Middle frontal gyrus (tissue), 1 donor: ENCODE results near the gene SHE.

Experiments used
- DNase-seq: peaks from one replicate; pipeline ENCODE4 v3.0.0-alpha.2; 2015; ENCODE audit warnings: low spot score; ENCODE audit errors: extremely low spot score

The SHE gene

GRCh38 chr1:154479764-154480421 lies 22.3 kb downstream of the SHE start:
- peak; percentile 84 for DNase-seq

GRCh38 chr1:154478639-154479038 lies 23.6 kb downstream of the SHE start:
- no peak for DNase-seq

GRCh38 chr1:154478013-154478412 lies 24.2 kb downstream of the SHE start:
- DNase-seq, result no peak

- DNase-seq, result no peak
Measured at GRCh38 chr1:154476791-154477190, 25.4 kb downstream of the SHE start.

- no peak for DNase-seq
Measured at GRCh38 chr1:154474802-154475201, 27.4 kb downstream of the SHE start.

- DNase-seq, result no peak
Measured at GRCh38 chr1:154471304-154471703, 30.9 kb downstream of the SHE start.

GRCh38 chr1:154469844-154470560 lies 32.2 kb downstream of the SHE start:
- no peak for DNase-seq

- no peak for DNase-seq
Measured at GRCh38 chr1:154468535-154469250, 33.5 kb downstream of the SHE start.

GRCh38 chr1:154467434-154468102 lies 34.6 kb downstream of the SHE start:
- DNase-seq, result no peak

- DNase-seq, result no peak
Measured at GRCh38 chr1:154466921-154467417, 35.2 kb downstream of the SHE start.

GRCh38 chr1:154466206-154466605 lies 36.0 kb downstream of the SHE start:
- DNase-seq, result no peak

- no peak for DNase-seq
Measured at GRCh38 chr1:154465621-154466195, 36.5 kb downstream of the SHE start.

GRCh38 chr1:154463512-154463990 lies 38.7 kb downstream of the SHE start:
- DNase-seq, result no peak

GRCh38 chr1:154460695-154461260 lies 41.4 kb downstream of the SHE start:
- no peak for DNase-seq

GRCh38 chr1:154459080-154459479 lies 43.1 kb downstream of the SHE start:
- no peak for DNase-seq

- DNase-seq, result no peak
Measured at GRCh38 chr1:154456631-154457030, 45.6 kb downstream of the SHE start.

GRCh38 chr1:154454386-154455120 lies 47.7 kb downstream of the SHE start:
- no peak for DNase-seq

- DNase-seq, result no peak
Measured at GRCh38 chr1:154453574-154454352, 48.4 kb downstream of the SHE start.

- DNase-seq, result no peak
Measured at GRCh38 chr1:154453161-154453560, 49.1 kb downstream of the SHE start.
